Retinal pigment epithelial cell (primary cell): Measurements from ENCODE around the gene HYOU1.
"Not testable (repeated sequence)": the region's sequence is repeated elsewhere in the genome, so short reads cannot be mapped to it uniquely, and the experiment has no call there.

Source experiments
- DNase-seq: peaks from one replicate; pipeline ENCODE4 v3.0.0-alpha.2; 2010; ENCODE audit warnings: low read depth
- H3K4me3 ChIP-seq: 2 replicates; pipeline ENCODE4 v1.5.1; 2011; ENCODE audit warnings: mild to moderate bottlenecking, low read length, control low read depth, moderate library complexity
- CTCF ChIP-seq: conservative IDR thresholded peaks from 2 replicates; pipeline ENCODE4 v1.5.1; 2011; ENCODE audit warnings: low read depth, low read length, control low read depth, inconsistent platforms

The HYOU1 gene

DNA sequence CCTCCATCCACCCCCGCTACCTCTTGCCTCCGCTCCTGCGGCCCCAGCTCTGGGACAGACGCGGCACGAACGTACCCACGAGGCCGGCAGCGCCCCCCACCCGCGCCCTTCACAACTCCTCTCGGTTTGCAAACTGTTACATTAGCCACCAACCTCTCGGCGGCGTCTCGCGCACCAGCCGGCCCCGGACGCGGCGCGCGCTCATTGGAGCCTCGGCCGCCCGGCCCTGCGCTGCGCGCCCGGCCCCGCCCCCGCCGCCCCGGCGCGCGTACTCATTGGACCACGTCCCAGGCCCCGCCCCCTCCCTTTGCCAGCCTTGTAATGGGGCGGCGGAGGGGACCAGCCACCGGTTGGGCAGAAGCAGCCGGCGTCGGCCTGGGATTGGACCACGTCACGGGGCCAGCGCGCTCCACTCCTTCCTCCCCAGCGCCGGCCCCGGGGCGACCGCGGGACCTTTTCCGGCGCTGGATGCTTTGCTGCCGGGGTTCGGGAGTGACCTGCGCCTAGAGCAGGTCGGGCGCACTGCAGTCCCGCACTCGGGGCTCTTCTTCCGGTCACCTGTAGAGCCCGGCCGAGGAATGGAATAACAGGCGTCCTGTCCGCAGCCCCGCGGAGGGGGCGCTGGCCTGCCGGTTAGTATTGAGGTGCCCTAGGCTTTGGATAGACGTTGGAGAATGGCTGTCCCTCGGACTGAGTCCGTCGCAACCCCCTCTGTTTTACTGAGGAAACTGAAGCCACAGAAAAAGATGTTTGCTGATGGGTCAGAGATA, at the start of gene HYOU1:
HYOU1 (minus strand) TSS at position 206 of the 770 bp plus-strand sequence. CDS start 1,045 bp downstream, outside the sequence.
- H3K4me3 ChIP-seq, result peak within 1 kb of the TSS; percentile 84
- peak; percentile 32 for TF ChIP-seq CTCF
- peak; percentile 87 for DNase-seq

DNA sequence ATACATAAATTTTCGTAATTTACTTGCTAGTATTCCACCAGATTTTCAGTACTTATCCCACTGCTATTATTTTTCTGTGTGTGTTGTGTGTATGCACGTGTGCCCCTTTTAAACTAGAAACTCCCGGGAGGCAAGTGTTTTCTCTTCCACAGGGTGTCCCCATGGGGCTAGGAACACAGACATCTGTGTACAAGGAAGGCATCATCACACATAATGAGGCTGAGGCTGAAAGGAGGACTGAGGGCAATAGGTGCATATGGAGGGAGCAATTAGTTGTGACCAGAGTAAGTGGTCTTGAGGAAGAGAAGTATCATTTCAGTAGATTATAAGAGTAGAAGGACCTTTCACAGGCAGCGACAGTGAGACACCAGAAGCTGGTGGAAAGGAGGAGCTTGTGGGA, 46.8 kb upstream of the HYOU1 start:
- no peak for TF ChIP-seq CTCF
- no peak for DNase-seq
- H3K4me3 ChIP-seq, result no peak overlapping the region

DNA sequence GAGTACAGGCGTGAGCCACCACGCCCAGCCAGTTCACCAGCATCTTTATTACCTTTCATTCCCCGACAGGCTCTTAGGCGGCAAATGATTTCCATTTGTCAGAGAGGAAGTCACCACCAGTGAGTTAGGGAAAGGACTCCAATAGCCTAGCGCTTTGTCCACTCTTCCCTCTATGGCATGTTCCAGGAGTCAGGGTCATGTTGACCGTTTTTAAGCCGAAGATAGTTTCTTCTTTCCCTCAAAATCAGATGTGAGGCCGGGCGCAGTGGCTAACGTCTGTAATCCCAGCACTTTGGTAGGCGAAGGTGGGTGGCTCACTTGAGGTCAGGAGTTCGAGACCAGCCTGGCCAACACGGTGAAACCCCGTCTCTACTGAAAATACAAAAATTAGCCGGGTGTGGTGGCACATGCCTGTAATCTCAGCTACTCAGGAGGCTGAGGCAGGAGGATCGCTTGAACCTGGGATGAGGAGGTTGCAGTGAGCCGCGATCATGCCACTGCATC, 46.2 kb upstream of the HYOU1 start:
- H3K4me3 ChIP-seq, DNase-seq: not testable (repeated sequence)

DNA sequence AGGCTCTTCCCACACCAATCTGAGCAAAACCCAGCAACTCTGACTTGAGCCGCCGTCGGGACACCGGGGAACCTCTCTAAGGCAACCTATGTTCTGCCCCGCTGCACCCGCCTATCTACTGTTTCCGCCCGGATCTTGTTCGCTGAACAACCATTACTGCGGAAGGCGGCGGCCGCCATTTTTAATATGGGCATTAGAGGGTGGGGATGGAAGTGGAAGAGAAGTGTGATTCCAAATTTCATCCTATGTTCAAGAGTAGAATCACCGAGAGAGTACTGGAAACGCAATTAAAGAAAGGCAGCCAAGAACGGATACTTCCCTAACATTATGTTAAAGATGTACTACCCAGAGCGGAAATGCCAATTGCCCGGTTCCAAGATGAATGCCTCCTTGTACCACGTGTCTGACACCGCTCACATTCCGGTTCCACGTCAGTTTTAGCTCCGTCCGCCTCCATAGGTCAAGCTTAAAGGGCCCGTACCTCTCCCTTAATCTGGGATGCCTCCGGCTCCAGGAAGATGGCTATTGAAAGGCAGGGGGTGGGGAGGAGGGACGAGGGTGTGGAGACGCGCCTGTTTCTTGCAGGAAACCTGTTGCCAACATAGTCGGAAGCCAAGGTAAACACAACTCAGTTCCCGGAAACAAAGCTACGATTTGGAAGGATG, 44.9 kb upstream of the HYOU1 start, which contains the start of gene DPAGT1:
DPAGT1 (minus strand) TSS at position 95 of the 665 bp plus-strand sequence. CDS start 198 bp downstream, outside the sequence.
- H3K4me3 ChIP-seq, result peak within 1 kb of the TSS; percentile 88
- peak; percentile 90 for DNase-seq
- TF ChIP-seq CTCF, result no peak

DNA sequence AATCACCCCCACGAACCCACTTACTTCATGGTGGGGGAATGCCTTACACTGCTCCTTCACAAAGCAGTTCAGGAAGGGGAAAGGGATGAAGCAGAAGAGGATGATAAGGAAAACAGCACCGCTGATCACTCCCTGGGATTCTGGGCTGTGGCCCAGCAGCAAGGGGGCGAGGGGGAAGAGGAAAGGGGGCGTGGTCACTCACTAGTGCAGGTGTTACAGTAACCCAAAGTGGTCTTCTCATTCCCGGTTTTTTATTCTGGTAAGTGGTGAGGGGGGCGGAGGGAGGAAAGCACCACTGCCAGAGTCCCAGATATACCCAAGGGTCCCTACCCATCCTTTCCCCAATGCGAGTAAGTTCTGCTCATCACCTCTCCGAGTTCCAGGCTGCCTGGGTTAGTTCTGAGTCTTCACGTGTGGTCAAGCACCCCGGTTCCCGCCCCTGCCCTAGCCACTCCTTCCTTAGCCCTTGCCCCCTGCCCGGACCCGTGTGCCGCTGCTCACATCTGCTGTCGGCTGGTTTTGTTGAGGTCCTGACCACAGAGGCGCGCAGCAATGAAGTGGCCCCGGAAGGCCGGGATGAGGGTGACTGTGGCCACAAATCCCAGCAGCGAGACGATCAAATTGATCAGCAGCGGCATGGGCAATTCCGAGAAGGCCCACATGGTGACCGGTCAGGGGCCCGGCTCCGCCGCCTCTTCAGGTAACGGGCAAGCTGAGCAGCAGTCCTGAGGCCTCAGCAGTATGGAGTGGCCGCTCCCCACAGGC, 44.2 kb upstream of the HYOU1 start:
- peak; percentile 10 for TF ChIP-seq CTCF
- peak overlapping the region; percentile 88 for H3K4me3 ChIP-seq
- DNase-seq, result no peak

- no peak for DNase-seq
- peak; percentile 52 for TF ChIP-seq CTCF
- H3K4me3 ChIP-seq, result peak overlapping the region; percentile 88
These were observed 43.4 kb upstream of the HYOU1 start for GRCh38 chr11:119100246-119100970.
